ENCODE data around the gene STRN3. TPM values are rescaled to one million over a fixed set of nuclear protein-coding genes. Genes with fewer than 3 reads are reported as not detected.

STRN3 gene
- total RNA-seq, 1 donor from 2014 or later, result 42.7 TPM

GRCh38 chr14:30885840-30886740 is 140.1 kb downstream of the STRN3 start:
- peaks cover 4% of the 10 kb centered on the region for H3K4me1 Mint-ChIP-seq (ENCODE audit: unreplicated experiment)
- no peaks in the 10 kb centered on the region for H3K36me3 Mint-ChIP-seq (ENCODE audit: low read depth, unreplicated experiment)
- H3K27ac Mint-ChIP-seq (ENCODE audit: unreplicated experiment), result no peak overlapping the region
- H3K27me3 Mint-ChIP-seq (ENCODE audit: unreplicated experiment), result peaks cover 4% of the 10 kb centered on the region
- no peak for DNase-seq (ENCODE audit: low spot score)
- no peak overlapping the region for H3K4me3 Mint-ChIP-seq (ENCODE audit: unreplicated experiment)
- no peak for TF ChIP-seq CTCF (IDR thresholded peaks at IDR 0.05; ENCODE audit: unreplicated experiment)
- no peaks in the 10 kb centered on the region for H3K9me3 Mint-ChIP-seq (ENCODE audit: unreplicated experiment)

- Mint-ChIP-seq H3K27ac (ENCODE audit: unreplicated experiment) (no peak overlapping the region), H3K27me3 (ENCODE audit: unreplicated experiment) (peaks cover 4% of the 10 kb centered on the region), H3K36me3 (ENCODE audit: low read depth, unreplicated experiment) (no peaks in the 10 kb centered on the region), H3K4me1 (ENCODE audit: unreplicated experiment) (peaks cover 4% of the 10 kb centered on the region), H3K9me3 (ENCODE audit: unreplicated experiment) (no peaks in the 10 kb centered on the region), H3K4me3 (ENCODE audit: unreplicated experiment) (no peak overlapping the region)
- DNase-seq (ENCODE audit: low spot score), result no peak
- no peak for TF ChIP-seq CTCF (IDR thresholded peaks at IDR 0.05; ENCODE audit: unreplicated experiment)
These were observed 141.3 kb downstream of the STRN3 start for GRCh38 chr14:30884901-30885300.

- H3K4me3 Mint-ChIP-seq (ENCODE audit: unreplicated experiment), result no peak overlapping the region
- no peaks in the 10 kb centered on the region for H3K36me3 Mint-ChIP-seq (ENCODE audit: low read depth, unreplicated experiment)
- H3K9me3 Mint-ChIP-seq (ENCODE audit: unreplicated experiment), result no peaks in the 10 kb centered on the region
- H3K4me1 Mint-ChIP-seq (ENCODE audit: unreplicated experiment), result peaks cover 4% of the 10 kb centered on the region
- no peaks in the 10 kb centered on the region for H3K27me3 Mint-ChIP-seq (ENCODE audit: unreplicated experiment)
- DNase-seq (ENCODE audit: low spot score), result no peak
- H3K27ac Mint-ChIP-seq (ENCODE audit: unreplicated experiment), result no peak overlapping the region
- TF ChIP-seq CTCF (IDR thresholded peaks at IDR 0.05; ENCODE audit: unreplicated experiment), result no peak
These were observed 142.5 kb downstream of the STRN3 start for GRCh38 chr14:30883508-30884294.

- no peaks in the 10 kb centered on the region for H3K27me3 Mint-ChIP-seq (ENCODE audit: unreplicated experiment)
- H3K9me3 Mint-ChIP-seq (ENCODE audit: unreplicated experiment), result no peaks in the 10 kb centered on the region
- no peak for TF ChIP-seq CTCF (IDR thresholded peaks at IDR 0.05; ENCODE audit: unreplicated experiment)
- no peak overlapping the region for H3K4me3 Mint-ChIP-seq (ENCODE audit: unreplicated experiment)
- no peak for DNase-seq (ENCODE audit: low spot score)
- H3K4me1 Mint-ChIP-seq (ENCODE audit: unreplicated experiment), result peaks cover 4% of the 10 kb centered on the region
- H3K27ac Mint-ChIP-seq (ENCODE audit: unreplicated experiment), result no peak overlapping the region
- H3K36me3 Mint-ChIP-seq (ENCODE audit: low read depth, unreplicated experiment), result no peaks in the 10 kb centered on the region
These were observed 143.7 kb downstream of the STRN3 start for GRCh38 chr14:30882431-30882830.
